Natural killer cell (primary cell): ENCODE measurements around the gene GGTA1. TPM values are rescaled to one million over a fixed set of nuclear protein-coding genes. Genes with fewer than 3 reads are reported as not detected.

Experiments
- ATAC-seq, 3 donors: fragments of 150-1000 bp in 2 of 3; fragments of 200-7000 bp in 1 of 3; cut with Tn5 transposase; 1 replicate in 1 of 3; 2 replicates in 2 of 3; pipeline ENCODE4 v1.10.0; 2021; ENCODE audit warnings: mild to moderate bottlenecking in 2 of 3, moderate library complexity in 2 of 3
- DNase-seq, 2 donors: peaks; one replicate each; pipeline versions ENCODE4 v3.0.0 to v3.0.0-alpha.2; 2013 to 2021; ENCODE audit warnings: mixed read lengths in 1 of 2
- H3K27ac ChIP-seq: one replicate; pipeline ENCODE4 v1.5.1; 2013; ENCODE audit warnings: mild to moderate bottlenecking, low read length
- H3K27me3 ChIP-seq: one replicate; pipeline ENCODE4 v1.6.1; 2013; ENCODE audit warnings: low read length; ENCODE audit not compliant: control insufficient read depth, insufficient read depth
- H3K36me3 ChIP-seq: one replicate; pipeline ENCODE4 v1.6.1; 2013; ENCODE audit warnings: low read length; ENCODE audit not compliant: control insufficient read depth, insufficient read depth
- H3K4me1 ChIP-seq: one replicate; pipeline ENCODE4 v1.6.1; 2013; ENCODE audit warnings: low read length; ENCODE audit not compliant: control insufficient read depth, insufficient read depth
- H3K4me3 ChIP-seq: one replicate; pipeline ENCODE4 v1.5.1; 2013; ENCODE audit warnings: low read length
- H3K9me3 ChIP-seq: one replicate; pipeline ENCODE4 v1.6.1; 2013; ENCODE audit warnings: low read length; ENCODE audit not compliant: control insufficient read depth, insufficient read depth
- H3K27ac Mint-ChIP-seq, 2 donors: one replicate each; pipeline ENCODE4 v1.8.0; 2022; ENCODE audit warnings: mild to moderate bottlenecking in 2 of 2, mixed read lengths in 2 of 2, moderate library complexity in 1 of 2
- H3K27me3 Mint-ChIP-seq, 2 donors: one replicate each; pipeline ENCODE4 v1.8.0; 2022; ENCODE audit warnings: low read depth in 2 of 2, mixed read lengths in 2 of 2
- H3K36me3 Mint-ChIP-seq: one replicate; pipeline ENCODE4 v1.8.0; 2022; ENCODE audit warnings: mixed read lengths
- H3K4me1 Mint-ChIP-seq, 2 donors: one replicate each; pipeline ENCODE4 v1.8.0; 2022; ENCODE audit warnings: mixed read lengths in 2 of 2
- H3K4me3 Mint-ChIP-seq: one replicate; pipeline ENCODE4 v1.8.0; 2022; ENCODE audit warnings: mild to moderate bottlenecking, moderate library complexity, mixed read lengths
- H3K9me3 Mint-ChIP-seq, 2 donors: one replicate each; pipeline ENCODE4 v1.8.0; 2022; ENCODE audit warnings: mixed read lengths in 2 of 2
- CTCF ChIP-seq: fragments of 200-600 bp; IDR thresholded peaks from one replicate; pipeline ENCODE4 v1.8.0; 2022; ENCODE audit warnings: antibody characterized with exemption
- WGBS: methylation state at CpG from one replicate; pipeline ENCODE4 v1.1.7; 2013; ENCODE audit warnings: missing lambda C conversion rate; ENCODE audit not compliant: insufficient coverage; 5-methylcytosine and 5-hydroxymethylcytosine counted together
- intact Hi-C: fragments of 100-400 bp; cut with micrococcal nuclease; formaldehyde crosslinking; loops from one replicate; pipeline ENCODE4 v1.14.2; 2022
- total RNA-seq, 4 donors: library from RNA; stranded (reverse); fragments of 120-200 nt in 1 of 4; gene quantifications; one replicate each; pipeline versions ENCODE4 v1.2.3 to v1.2.4, GENCODE V29; 2013 to 2022

GGTA1 gene
- total RNA-seq, 3 donors from 2014 or later (not counting 1 experiment from before 2014, with no cell fraction given) = 0.23 to 0.87 (median 0.55) TPM

- H3K4me3 ChIP-seq = no peak overlapping the region
- Mint-ChIP-seq H3K4me1 (peaks cover 16 to 21% of the 10 kb centered on the region in 2 donors), H3K4me3 (no peak overlapping the region), H3K36me3 (no peaks in the 10 kb centered on the region), H3K27me3 (peaks cover 19 to 21% of the 10 kb centered on the region in 2 donors), H3K27ac (no peak overlapping the region), H3K9me3 (no peaks in the 10 kb centered on the region)
- no peak overlapping the region for H3K27ac ChIP-seq
- WGBS = 89% methylated on average over 6 of the region's 6 CpGs
- ATAC-seq (no peak), DNase-seq (no peak)
- no peak for TF ChIP-seq CTCF
- H3K27me3 ChIP-seq = no peaks in the 10 kb centered on the region
- no peaks in the 10 kb centered on the region for H3K9me3 ChIP-seq
- H3K4me1 ChIP-seq = peaks cover 7% of the 10 kb centered on the region
- no peaks in the 10 kb centered on the region for H3K36me3 ChIP-seq
- intact Hi-C loops = no loop called here
Observed at GRCh38 chr9:121452085-121452484, 47.6 kb downstream of the GGTA1 start.

GRCh38 chr9:121451586-121451985 is 48.1 kb downstream of the GGTA1 start:
- Mint-ChIP-seq H3K36me3 (no peaks in the 10 kb centered on the region), H3K27ac (no peak overlapping the region), H3K27me3 (peaks cover 18 to 22% of the 10 kb centered on the region in 2 donors), H3K9me3 (no peaks in the 10 kb centered on the region), H3K4me3 (no peak overlapping the region), H3K4me1 (peaks cover 16 to 21% of the 10 kb centered on the region in 2 donors)
- no peak overlapping the region for H3K27ac ChIP-seq
- peaks cover 7% of the 10 kb centered on the region for H3K4me1 ChIP-seq
- H3K36me3 ChIP-seq = no peaks in the 10 kb centered on the region
- intact Hi-C loops = no loop called here
- 44% methylated on average over 2 of the region's 2 CpGs for WGBS
- no peak for TF ChIP-seq CTCF
- ATAC-seq (no peak), DNase-seq (no peak)
- no peak overlapping the region for H3K4me3 ChIP-seq
- no peaks in the 10 kb centered on the region for H3K27me3 ChIP-seq
- no peaks in the 10 kb centered on the region for H3K9me3 ChIP-seq

- TF ChIP-seq CTCF = no peak
- no peak overlapping the region for H3K4me3 ChIP-seq
- no peak for DNase-seq
- H3K4me1 ChIP-seq = peaks cover 3% of the 10 kb centered on the region
- H3K4me3 Mint-ChIP-seq = no peak overlapping the region
- no peaks in the 10 kb centered on the region for H3K9me3 Mint-ChIP-seq
- ATAC-seq = no peak
- peaks cover 22 to 23% of the 10 kb centered on the region in 2 donors for H3K27me3 Mint-ChIP-seq
- 47% methylated on average over 3 of the region's 3 CpGs for WGBS
- no peaks in the 10 kb centered on the region for H3K9me3 ChIP-seq
- intact Hi-C loops = no loop called here
- no peaks in the 10 kb centered on the region for H3K36me3 Mint-ChIP-seq
- H3K36me3 ChIP-seq = no peaks in the 10 kb centered on the region
- H3K4me1 Mint-ChIP-seq = peaks cover 14 to 16% of the 10 kb centered on the region in 2 donors
- H3K27me3 ChIP-seq = no peaks in the 10 kb centered on the region
- no peak overlapping the region for H3K27ac Mint-ChIP-seq
- H3K27ac ChIP-seq = no peak overlapping the region
Observed at GRCh38 chr9:121450241-121450640, 49.4 kb downstream of the GGTA1 start.

- peaks cover 22 to 23% of the 10 kb centered on the region in 2 donors for H3K27me3 Mint-ChIP-seq
- H3K27me3 ChIP-seq = no peaks in the 10 kb centered on the region
- no peak overlapping the region for H3K27ac ChIP-seq
- WGBS = 69% methylated on average over 2 of the region's 2 CpGs
- no peak overlapping the region for H3K4me3 ChIP-seq
- H3K36me3 ChIP-seq = no peaks in the 10 kb centered on the region
- DNase-seq (no peak), ATAC-seq (no peak)
- peaks cover 3% of the 10 kb centered on the region for H3K4me1 ChIP-seq
- H3K4me3 Mint-ChIP-seq = no peak overlapping the region
- no peaks in the 10 kb centered on the region for H3K36me3 Mint-ChIP-seq
- intact Hi-C loops = no loop called here
- no peak overlapping the region for H3K27ac Mint-ChIP-seq
- no peaks in the 10 kb centered on the region for H3K9me3 Mint-ChIP-seq
- H3K9me3 ChIP-seq = no peaks in the 10 kb centered on the region
- no peak for TF ChIP-seq CTCF
- H3K4me1 Mint-ChIP-seq = peaks cover 14 to 16% of the 10 kb centered on the region in 2 donors
Observed at GRCh38 chr9:121449786-121450185, 49.9 kb downstream of the GGTA1 start.
